HUES64 (cell line): Measurements from ENCODE around the gene SLC29A4.

ENCODE experiments used
- H3K27ac ChIP-seq: 2 replicates; pipeline ENCODE4 v1.7.0; 2013; ENCODE audit warnings: low read depth, low read length, inconsistent platforms
- H3K27me3 ChIP-seq: 2 replicates; pipeline ENCODE4 v1.6.1; 2013; ENCODE audit warnings: mild to moderate bottlenecking, low read length; ENCODE audit not compliant: insufficient read depth
- H3K36me3 ChIP-seq: 2 replicates; pipeline ENCODE4 v1.6.1; 2013; ENCODE audit warnings: mild to moderate bottlenecking, low read length; ENCODE audit not compliant: insufficient read depth
- H3K4me1 ChIP-seq: 2 replicates; pipeline ENCODE4 v1.6.1; 2013; ENCODE audit warnings: mild to moderate bottlenecking, low read length, moderate library complexity; ENCODE audit not compliant: insufficient read depth
- H3K4me3 ChIP-seq: 2 replicates; pipeline ENCODE4 v1.5.1; 2013; ENCODE audit warnings: mild to moderate bottlenecking, low read length, moderate library complexity
- H3K9ac ChIP-seq: 2 replicates; pipeline ENCODE4 v1.6.1; 2013; ENCODE audit warnings: mild to moderate bottlenecking, low read depth, low read length
- H3K9me3 ChIP-seq: 2 replicates; pipeline ENCODE4 v1.6.1; 2013; ENCODE audit warnings: low read depth, low read length; ENCODE audit not compliant: insufficient read depth
- WGBS: fragments of 150-250, 120-280 bp; methylation state at CpG from one replicate; pipeline ENCODE4 v1.1.7; 2013; ENCODE audit warnings: missing lambda C conversion rate; 5-methylcytosine and 5-hydroxymethylcytosine counted together

Gene SLC29A4

GRCh38 chr7:5349437-5350173, 66.9 kb downstream of the SLC29A4 start:
- H3K27ac ChIP-seq: no peak overlapping the region
- H3K9ac ChIP-seq: no peak overlapping the region
- H3K4me1 ChIP-seq: peaks cover 15% of the 10 kb centered on the region
- H3K27me3 ChIP-seq: no peaks in the 10 kb centered on the region; the same call in 1 of the 2 replicates
- H3K36me3 ChIP-seq: no peaks in the 10 kb centered on the region; the same call in 1 of the 2 replicates
- H3K9me3 ChIP-seq: no peaks in the 10 kb centered on the region
- peak overlapping the region; percentile 27; the same call in 1 of the 2 replicates for H3K4me3 ChIP-seq
- WGBS: 82% methylated on average over 33 of the region's 34 CpGs

DNA sequence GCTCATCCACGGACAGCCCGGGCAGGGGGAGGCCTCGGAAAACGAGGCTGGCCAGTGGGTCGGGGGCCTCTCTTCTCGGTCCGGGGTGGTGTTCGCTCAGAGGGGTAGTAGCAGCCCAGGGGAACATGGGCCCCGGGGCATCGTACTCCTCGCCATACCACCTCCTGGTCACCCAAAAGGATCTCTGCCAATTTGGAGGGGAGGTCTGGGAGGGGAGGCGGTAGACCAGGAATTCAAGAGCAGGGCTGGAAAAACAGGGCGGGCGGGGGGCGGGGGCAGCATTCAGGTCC, 67.4 kb downstream of the SLC29A4 start:
- H3K4me1 ChIP-seq: peaks cover 18% of the 10 kb centered on the region
- no peak overlapping the region for H3K27ac ChIP-seq
- no peaks in the 10 kb centered on the region for H3K36me3 ChIP-seq
- H3K9ac ChIP-seq: no peak overlapping the region
- H3K4me3 ChIP-seq: no peak overlapping the region
- H3K27me3 ChIP-seq: no peaks in the 10 kb centered on the region; the same call in 1 of the 2 replicates
- 85% methylated on average over 15 of the region's 15 CpGs for WGBS
- H3K9me3 ChIP-seq: no peaks in the 10 kb centered on the region

GRCh38 chr7:5350600-5351385, 68.0 kb downstream of the SLC29A4 start:
- Histone ChIP-seq H3K27me3 (no peaks in the 10 kb centered on the region; the same call in 1 of the 2 replicates), H3K4me3 (0 out of 2 replicates have a peak overlapping the region, but pooled peaks have one; percentile 13), H3K27ac (peak overlapping the region; percentile 67; the same call in 1 of the 2 replicates), H3K9ac (no peak overlapping the region), H3K4me1 (peaks cover 18% of the 10 kb centered on the region), H3K9me3 (no peaks in the 10 kb centered on the region), H3K36me3 (no peaks in the 10 kb centered on the region)
- 34% methylated on average over 21 of the region's 23 CpGs for WGBS

DNA sequence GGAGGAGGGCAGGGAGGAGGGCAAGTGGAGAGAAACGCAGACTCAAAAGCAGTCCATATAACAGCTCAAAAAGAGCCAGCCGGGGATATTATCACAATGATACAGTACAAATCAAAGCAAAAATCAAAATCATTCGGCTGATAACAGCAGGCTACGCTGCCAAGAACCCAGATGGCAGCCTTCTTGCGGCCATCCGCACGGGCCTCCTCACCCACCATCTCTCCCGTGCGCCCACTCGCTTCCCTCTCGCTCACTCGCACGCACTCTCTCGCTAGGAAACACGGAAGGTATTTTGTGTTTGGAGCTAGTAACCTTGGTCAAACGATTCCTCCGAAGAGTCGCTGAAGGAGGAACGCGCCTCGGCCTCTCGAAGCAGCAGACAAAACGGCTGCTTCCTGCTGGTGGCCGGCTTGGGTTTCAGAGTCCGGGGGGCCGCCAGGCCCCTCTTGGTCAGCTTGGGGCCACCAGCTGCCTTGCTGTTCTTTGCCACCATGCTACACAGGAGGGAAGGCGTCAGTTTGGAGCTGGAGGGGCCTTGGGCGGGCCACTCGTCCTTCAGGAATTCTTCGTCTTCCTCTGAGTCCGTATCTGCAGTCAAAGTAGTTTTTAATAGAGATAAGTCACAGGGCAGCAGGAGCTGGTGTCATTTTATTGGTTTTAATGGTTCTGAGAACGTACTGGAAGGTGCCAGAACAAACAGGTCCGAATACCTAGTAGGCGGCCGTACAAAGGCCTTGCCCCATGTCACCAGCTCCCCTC, 68.9 kb downstream of the SLC29A4 start:
- WGBS: 81% methylated on average over 34 of the region's 35 CpGs
- no peak overlapping the region for H3K4me3 ChIP-seq
- peaks cover 5% of the 10 kb centered on the region; the same call in 1 of the 2 replicates for H3K36me3 ChIP-seq

DNA sequence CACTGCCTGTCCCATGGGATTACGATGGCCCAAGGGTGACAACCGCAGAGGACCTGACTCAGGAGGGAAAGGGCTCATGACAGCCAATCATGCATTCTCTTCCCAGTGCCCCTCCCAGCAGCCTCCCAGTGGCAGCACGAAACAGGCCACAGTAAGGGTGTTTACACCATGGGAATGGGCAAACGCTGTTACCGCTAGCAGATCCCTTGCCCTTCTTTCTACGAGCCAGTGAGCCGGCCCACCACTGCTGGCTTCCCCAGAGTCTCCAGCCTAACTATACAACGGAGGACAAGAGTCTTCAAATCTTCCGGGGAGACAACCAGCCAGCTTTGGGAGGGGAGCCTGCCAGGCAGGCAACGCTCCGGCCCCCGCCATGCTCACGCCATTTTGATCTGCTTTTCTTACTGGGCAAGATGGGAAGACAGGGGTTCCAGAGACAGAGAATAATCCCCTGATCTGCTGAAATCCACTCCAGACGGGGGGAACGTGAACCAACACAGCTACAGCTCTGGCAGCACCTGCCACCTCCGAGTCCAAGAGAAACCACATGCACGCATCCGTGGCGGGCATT, 69.8 kb downstream of the SLC29A4 start:
- H3K9me3 ChIP-seq: no peaks in the 10 kb centered on the region
- no peak overlapping the region for H3K4me3 ChIP-seq
- WGBS: 95% methylated on average over 19 of the region's 19 CpGs
- H3K9ac ChIP-seq: no peak overlapping the region
- H3K27me3 ChIP-seq: no peaks in the 10 kb centered on the region; the same call in 1 of the 2 replicates
- H3K27ac ChIP-seq: no peak overlapping the region
- H3K36me3 ChIP-seq: peaks cover 10% of the 10 kb centered on the region; the same call in 1 of the 2 replicates
- peaks cover 18% of the 10 kb centered on the region for H3K4me1 ChIP-seq

More for the DNA sequence above, 68.9 kb downstream of the SLC29A4 start:
- Histone ChIP-seq H3K27ac (no peak overlapping the region), H3K4me1 (peaks cover 18% of the 10 kb centered on the region), H3K9ac (no peak overlapping the region; the same call in 1 of the 2 replicates), H3K9me3 (no peaks in the 10 kb centered on the region), H3K27me3 (no peaks in the 10 kb centered on the region; the same call in 1 of the 2 replicates)

DNA sequence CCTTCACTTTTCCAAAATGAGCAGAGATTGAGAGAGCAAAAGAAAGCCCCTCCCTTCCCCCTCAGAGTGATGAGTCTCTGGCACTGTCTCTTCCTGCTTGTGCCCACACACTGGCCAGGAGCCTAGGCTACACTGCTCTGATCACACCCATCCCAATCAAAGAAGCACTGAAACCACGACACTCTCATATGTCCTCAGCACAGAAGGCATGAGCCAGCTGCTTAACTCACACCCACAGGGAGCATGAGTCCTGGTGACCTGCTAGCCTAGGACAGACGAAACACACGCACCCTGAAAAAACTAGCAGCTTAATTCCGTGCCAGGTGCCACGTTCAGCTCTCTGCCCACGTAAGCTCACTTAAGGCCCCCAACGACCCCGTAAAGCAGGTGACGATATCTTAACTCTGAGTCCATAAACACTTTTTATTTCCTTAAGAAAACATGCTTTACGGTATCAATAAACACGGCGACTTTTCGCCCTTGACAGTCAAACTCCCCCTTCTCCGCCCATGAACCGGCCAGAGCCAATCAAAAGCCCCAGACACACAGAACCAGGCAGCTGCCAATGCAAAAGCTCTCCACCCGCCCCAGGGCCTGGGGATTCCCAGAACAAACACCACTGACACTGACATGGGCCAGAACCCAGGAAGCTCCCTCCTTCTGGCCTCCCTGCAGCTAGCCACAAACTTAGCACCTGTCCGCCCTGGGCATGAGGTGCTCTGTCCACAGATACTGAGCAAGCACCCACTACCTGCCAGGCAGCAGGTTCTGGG, 71.9 kb downstream of the SLC29A4 start:
- 79% methylated on average over 17 of the region's 17 CpGs for WGBS
- peaks cover 26% of the 10 kb centered on the region for H3K36me3 ChIP-seq
- no peak overlapping the region for H3K4me3 ChIP-seq
- H3K9me3 ChIP-seq: no peaks in the 10 kb centered on the region
- H3K9ac ChIP-seq: no peak overlapping the region
- H3K4me1 ChIP-seq: peaks cover 14% of the 10 kb centered on the region; the same call in 1 of the 2 replicates
- H3K27me3 ChIP-seq: no peaks in the 10 kb centered on the region; the same call in 1 of the 2 replicates
- no peak overlapping the region for H3K27ac ChIP-seq
